ENCODE results near the gene PCBD1.

Gene PCBD1

DNA sequence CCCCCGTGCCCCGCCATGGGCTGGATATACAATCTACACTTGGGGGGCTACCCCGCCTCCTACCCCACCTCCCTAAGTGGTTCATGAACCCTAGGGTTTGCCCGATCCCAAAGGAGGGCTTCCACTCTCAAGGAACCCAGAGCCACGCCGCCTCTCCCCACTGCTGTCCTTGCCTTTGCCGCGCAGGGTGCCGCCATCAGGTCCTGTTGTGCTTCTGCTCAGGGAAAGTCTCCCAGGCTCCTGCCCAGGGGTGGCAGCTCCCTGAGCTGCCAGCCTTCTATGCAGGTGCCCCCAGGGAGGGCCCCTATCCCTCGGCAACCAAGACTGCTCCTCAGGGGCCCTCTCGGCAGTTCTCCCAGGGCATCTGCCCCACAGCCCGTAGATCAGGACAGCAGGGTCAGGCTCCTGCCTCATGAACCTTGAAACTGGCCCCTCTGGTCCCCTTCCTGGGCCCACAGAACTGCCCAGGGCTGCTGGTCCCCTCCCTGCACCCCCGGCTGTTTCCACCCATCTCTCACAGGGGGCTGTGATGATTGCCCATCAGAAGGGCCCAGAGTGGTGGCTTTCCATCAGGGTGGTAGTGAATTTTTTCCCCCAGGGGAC lies 13.0 kb upstream of the PCBD1 start:
- no peak for DNase-seq (ENCODE audit: low spot score)

DNA sequence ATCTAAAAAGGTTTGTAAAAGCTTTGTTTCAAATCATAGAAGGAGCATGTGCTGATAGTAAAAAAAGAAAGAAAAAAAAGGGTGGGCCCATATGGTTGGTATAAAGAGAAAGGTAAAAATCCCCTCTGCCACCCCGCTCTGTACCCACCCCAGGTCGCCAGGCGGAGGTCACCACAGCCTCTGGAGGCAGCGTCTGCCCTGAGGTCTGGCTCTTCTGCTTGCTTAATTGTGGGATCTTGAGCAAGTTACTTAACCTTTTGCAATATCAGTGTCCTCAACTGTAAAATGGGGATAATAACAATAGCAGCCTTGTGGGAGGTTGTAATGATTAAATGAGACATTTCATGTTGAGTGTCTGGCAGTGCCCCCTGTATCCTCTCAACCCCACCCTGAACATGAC lies 10.7 kb upstream of the PCBD1 start:
- no peak for DNase-seq (ENCODE audit: low spot score)

DNA sequence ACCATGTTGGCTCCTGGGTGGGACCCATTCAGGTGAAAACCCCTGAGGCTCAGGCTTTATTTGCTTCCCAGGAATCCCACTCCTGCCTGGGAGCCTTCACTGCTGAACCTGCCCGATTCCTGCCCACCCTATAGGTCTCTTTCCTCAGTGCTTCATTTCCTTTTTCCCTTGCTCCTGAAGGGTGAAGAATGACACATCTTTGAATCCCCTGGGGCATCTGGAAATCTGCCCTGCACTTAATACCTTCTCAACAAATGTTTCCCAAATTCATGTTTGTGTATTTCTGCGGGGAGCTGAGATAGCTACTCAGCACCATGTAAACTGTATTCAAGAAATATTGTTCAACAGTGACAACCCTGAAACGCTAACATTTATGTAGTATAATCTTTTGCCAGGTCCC lies 10.3 kb upstream of the PCBD1 start:
- DNase-seq (ENCODE audit: low spot score) = no peak

DNA sequence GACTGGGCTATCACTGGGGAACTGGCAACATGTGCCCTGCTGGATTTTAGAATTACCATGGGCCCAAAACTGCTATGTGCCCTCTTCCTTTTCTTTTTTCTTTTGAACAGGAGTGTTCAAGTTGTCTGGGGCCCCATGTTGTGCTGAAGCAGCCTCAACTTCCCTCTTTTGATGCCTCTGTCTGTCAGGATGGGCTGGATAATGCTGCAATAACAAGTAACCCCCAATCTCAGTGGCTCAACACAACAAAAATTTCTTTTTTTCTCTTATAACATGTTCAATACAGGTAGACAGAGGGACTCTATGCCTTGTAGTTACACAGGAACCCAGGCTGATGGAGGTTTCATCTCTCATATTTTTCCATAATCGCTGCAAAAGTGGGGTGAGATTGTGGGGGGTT lies 8.2 kb upstream of the PCBD1 start:
- no peak for DNase-seq (ENCODE audit: low spot score)

DNA sequence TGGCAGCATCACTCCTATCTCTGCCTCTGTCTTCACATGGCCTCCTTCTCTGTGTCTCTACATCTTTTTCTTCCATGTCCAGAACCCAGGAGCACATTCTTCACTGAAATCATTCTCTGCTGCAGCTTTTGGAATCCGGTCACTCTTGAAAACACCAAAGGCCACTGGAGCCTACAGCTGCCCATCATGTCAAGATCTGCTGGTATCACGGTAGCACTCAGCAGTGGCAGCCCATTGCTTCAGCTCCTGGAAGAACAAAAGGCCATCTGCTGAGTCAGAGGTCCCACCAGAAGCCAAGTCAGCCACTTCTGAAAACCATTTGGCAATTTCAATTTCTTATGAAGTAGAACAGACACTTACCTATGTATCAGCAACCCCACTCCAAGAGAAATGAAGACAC lies 6.1 kb upstream of the PCBD1 start:
- DNase-seq (ENCODE audit: low spot score) = no peak

DNA sequence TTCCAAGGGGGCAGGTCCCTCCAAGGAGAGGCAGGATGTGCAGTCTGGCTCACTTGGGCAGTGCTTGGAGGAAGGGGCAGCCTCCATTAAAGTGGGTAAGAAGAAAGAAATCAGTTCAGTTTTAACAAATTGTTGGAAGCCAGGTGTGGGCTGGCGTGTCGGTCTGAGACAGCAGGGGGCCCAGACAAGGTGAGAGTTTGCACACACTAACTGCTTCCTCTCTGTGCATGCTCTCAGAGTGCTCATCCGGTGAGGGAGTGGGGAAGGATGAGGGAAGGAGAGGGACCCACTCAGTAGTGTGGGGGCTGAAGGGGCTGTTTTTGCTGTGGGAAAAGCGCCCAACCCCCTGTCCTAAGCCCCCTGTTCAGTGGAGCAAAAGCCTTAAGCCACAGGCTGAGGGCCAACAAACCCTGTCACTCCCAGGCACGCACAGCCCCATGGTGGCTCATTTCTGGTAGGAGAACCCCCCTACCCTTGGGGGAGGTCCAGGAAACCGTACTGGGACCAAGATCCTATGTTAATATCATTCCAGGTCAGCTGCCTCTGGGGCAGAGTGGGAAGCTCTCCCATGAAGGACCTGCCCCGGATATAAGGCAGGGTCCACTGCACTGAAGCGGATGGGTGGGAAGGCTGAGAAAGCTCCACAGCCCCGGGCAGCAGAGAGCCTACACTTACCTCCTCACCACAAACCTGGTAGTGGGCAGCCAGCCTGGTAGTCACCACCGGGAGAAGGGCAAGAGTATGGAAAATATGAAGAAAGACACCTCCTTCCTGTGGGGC lies 5.1 kb upstream of the PCBD1 start:
- DNase-seq (ENCODE audit: low spot score) = no peak

DNA sequence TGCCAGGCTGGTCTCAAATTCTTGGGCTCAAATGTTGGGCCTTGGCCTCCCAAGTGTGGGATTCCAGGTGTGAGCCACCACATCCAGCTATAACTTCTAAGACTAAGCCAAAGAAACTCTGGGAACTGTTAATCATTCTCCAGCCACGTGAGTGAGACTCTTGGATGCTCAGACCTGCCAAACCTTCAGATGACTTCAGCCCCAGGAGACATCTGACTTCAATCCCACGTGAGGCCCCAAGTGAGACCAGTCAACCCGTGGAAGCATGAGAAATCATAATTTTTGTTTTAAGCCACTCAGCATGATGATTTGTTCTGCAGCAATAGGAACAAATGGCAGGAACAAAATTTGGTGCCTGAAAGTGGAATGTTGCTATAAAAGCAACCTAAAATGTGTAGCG lies 4.3 kb upstream of the PCBD1 start:
- DNase-seq (ENCODE audit: low spot score) = no peak

DNA sequence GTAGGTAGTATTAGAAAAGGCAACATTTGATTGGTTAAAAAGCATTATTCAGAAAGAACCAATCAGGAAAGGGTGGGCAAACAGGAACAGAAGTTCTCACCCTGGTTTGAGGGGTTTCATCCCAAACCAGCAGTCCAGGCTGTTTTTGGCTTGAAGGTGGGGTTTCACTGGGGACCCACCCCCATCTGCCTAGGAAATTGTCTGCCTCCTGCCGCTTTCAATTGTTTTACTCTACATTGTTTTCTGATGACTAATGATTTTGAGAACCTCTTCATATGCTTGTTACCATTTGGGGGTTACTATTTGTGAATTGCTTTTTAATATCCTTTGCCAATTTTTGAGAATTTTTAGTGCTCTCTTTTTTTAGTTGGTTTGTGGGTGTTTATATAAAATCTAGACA lies 3.3 kb upstream of the PCBD1 start:
- peak; percentile 23 for DNase-seq (ENCODE audit: low spot score)

DNA sequence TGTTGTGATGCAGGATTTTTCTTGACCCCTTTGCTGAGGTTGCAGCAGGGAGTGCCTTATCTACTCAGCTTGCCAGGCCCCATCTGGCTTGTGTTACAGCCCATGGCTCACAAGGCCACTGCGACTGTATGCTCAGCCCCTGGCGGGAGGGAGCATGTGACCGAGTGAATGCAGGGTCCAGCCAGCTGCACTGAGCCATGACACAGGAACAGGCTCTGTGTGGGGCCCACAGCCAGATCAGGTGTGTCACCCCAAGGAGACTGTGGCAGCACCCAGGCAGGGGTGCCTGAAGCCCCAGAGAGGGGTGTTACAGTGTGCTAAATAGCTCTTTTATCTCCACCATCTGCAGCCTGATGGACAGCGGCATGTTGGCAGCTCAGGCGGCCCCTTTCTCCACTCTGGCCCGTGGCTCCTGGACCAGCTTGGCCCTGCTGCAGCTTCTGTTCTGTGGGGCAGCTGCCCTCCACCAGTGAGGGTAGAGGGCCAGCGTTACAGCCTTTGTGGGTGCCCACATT lies 2.6 kb upstream of the PCBD1 start:
- DNase-seq (ENCODE audit: low spot score) = no peak

DNA sequence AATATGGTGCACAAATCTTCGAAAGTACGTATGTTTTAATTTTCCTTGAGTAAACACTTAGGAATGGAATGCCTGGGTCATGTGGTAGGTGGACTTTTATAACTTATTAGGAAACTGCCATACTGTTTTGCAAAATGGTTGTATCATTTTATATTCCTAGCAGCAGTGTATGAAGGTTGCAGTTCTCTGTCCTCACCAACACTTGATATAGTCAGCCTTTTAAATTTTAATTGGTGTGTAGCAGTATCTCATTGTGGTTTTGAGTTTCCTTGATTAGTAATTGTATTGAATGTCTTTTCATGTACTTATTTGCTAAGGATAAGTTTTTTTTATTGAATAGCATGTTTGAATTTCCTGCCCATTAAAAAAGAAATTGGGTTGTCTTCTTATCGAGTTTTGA lies 926 bp upstream of the PCBD1 start:
- no peak for DNase-seq (ENCODE audit: low spot score)

DNA sequence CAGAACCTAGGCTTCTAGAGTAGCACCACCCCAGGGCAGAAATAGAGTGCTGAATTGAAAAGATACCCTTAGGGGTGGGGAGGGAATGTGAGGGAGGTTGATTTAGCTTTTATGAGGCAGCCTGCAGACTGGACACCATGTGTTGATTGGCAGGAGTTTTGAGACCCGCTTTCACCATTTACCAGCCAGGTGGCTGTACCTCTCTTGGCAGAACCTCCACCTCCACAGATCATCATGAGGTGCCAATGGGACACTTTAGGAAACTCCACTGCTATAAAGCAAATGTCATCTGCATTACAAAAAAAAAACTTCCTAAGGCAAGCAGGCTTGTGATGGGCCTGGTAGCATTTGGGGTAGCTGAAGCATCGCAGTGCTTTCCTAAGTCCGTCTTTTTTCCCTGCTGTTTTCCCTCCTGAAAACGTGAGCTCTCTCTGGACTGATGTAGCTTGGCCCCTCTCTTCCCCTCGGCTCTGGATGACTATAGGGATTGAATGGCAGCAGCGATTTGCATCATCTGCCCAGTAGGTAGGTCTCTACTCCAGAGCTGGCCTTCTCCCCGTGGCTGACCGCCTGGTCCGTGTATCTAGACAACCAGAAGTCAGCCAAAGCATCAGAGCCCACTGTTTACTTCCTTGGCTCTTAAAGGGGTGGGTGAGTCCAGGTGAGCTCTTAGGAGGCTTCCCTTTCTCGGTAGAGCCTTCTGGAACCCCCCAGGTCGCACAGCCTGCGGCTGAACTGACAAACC lies 1.3 kb downstream of the PCBD1 start:
- no peak for DNase-seq (ENCODE audit: low spot score)

DNA sequence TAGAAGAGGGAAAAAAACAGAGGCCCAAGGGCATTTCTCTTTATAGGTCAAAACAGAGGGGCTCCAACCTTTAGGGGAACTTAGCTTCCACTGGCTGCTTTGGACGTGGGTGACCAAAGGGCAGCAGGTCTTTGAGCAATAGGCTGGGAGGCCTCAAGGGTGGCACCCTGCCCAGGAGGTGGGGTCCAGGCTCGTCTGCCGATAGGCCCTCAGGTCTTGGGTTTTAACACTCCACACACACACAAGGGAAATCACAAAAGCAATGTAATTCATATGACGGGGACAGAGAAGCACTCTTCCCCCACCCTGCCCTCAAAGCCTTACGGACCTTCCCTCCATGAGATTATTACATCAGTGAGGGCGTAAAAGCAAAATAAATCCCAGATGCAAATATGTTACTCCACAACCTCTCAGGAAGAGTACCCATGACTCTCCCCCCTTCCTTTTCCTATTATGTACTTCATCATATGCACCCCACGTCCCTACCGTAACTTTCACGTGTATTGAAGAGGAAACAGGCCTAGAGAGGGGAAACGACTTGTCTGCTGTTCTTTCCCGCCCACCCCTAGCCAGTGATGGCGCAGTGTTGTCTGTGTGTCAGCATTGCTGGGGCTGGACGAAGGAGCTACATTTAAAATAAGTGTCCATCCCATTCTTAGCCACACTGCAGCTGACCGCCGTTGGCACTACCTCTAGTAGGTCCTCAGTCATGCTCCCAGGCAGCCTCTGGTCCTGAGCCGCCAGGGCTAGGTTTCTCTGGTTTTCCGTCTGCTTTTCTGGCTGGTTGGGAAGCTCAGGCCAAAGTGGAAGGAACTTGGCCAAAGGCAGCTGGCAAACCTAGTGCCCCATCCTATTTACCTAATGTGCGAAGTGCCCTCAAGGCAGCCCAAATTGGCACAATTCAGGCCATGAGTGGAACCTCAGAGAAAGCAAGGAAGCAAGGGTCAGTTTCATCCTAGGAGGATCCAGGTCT lies 2.1 kb downstream of the PCBD1 start:
- peak; percentile 8 for DNase-seq (ENCODE audit: low spot score)

DNA sequence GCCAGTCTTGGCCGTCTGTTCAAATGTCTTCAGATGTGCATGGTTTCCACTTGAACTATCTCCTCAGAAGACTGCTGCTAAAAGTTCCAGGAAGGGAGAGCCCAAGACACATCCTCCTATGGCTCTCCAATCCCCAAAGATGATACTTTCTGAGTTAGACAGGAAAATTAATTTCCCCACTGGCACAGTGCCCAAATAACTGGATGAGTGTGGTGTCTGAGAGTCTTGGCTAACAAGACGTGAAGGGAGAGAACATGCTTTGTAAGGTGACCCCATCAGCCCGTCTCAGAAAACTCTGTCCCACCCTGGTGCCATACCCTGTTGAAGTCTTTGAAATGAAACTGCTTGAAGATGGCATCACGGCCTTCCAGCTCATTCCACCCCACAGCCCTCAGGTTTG lies 2.9 kb downstream of the PCBD1 start:
- DNase-seq (ENCODE audit: low spot score) = peak; percentile 19

DNA sequence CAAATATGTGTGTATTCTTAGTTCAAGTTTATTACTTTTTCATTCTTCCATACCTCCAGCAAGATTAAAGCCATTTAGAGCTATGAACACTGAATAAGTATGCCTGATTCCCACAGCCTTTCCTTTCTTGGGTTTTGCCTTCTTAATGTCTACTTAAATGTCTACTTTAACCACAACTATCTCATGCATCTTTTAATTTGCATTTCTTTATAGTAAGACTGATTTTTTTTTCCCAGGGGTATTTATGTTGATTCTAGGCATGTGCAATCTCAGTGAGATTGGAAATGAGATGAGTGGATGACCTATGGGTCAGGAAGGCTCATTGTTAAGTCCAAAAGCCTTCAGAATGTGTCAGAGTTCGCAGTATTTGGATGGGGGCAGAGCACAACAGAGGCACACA lies 3.6 kb downstream of the PCBD1 start:
- DNase-seq (ENCODE audit: low spot score) = peak; percentile 30

DNA sequence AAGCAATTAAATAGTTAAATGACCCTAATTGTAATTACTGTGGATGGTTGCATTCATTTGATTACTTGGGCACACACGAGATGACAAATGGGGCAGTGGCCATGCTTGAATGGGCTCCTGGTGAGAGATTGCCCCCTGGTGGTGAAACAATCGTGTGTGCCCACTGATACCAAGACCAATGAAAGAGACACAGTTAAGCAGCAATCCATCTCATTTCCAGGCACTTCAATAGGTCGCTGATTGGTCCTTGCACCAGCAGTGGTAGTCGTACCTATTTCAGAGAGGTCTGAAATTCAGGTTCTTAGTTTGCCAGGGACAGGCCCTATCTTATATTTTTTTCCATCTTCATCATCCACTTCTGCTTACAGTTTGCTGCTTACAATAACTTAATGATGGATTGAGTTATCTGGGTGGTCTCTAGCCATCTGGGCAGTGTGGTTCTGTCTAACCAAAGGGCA lies 8.3 kb downstream of the PCBD1 start:
- peak; percentile 74 for DNase-seq (ENCODE audit: low spot score)

DNA sequence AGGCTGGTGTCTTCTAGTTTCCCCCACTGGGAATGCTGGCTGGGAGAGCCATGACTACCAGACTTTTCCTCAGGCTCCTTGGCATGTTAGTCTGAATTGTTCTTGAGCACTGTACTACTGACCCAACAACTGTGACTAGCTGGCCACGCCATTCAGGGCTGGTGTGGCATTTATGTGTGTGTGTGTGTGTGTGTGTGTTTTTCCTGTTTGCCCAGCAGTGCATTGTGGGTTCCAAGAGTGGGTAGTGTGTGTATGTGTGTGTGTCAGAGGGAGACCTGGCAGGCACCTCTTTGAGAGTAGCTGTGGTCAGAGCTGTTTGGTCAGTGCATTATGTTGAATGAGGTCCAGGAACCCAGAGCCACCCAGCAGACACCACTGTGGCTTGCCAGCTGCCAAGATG lies 9.2 kb downstream of the PCBD1 start:
- no peak for DNase-seq (ENCODE audit: low spot score)

DNA sequence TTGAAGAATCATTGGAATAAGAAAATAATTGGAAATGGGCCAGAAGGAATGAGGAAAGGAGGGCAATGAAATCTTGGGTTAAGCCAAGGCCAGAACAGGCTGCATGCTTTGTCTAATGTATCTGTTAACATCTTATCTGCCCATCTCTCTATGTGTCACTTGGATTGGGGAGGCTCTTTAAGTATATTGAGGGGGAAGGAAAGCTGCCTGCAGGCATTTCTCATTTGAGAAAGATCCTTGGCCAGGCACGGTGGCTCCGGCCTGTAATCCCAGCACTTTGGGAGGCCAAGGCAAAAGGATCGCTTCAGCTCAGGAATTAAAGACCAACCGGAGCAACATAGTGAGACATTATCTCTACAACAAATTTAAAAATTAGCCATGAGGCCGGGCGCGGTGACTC lies 14.3 kb downstream of the PCBD1 start:
- no peak for DNase-seq (ENCODE audit: low spot score)

DNA sequence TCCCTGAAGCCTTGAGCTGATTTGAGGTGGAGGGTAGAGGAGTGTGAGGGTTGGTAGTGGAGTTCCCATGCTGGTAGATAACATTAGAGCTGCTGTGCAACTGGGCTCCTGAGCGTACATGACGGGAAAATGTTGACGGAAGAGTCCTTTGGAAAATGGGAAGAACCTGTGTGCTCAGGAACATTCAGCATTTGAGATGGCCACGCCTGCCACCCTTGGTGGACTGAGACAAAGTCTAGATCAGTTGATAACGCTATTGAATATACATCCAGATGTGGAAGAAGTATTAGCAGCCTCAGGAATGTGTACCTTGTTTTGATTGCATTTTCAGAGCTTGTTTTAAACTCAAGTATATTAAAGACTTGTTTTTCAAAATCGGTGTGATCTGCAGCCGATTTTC lies 16.1 kb downstream of the PCBD1 start:
- no peak for DNase-seq (ENCODE audit: low spot score)

DNA sequence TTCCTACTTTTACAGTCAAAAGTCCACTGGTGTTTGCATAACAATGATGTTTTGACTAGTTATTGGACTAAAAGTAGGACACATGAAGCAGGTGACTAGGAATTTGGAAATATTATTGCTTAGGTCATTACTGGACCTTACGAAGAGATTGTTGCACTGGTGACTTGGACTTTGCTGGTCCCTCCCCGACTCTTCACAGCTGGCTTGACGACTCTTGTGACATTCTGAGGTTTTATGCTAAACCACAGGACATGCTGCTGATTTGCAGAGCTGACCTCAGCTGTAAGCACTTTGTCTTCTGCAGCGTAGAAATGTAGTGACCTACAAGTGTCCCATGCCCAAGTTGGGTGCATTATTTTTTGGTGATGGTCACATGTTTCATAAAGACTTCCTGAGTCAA lies 21.9 kb downstream of the PCBD1 start:
- no peak for DNase-seq (ENCODE audit: low spot score)

DNA sequence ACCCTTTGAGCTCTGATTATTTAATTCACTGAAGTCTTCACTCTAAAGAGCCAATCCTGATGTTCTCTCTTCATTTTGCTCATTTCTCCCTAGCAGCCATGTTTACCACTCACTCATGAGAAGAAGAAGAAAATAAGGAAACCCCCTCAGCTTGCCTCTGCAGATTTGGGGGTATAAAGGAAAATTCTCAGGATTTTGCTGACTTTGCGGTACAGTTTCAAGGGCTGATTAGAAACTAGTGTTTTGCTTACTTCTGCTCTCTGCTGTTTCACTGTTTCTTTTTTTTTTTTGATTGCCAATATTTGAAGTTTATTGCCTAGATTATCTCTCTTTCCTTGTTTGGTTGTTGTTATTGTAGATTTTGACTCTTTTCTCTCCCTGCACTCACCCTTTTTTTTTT lies 23.4 kb downstream of the PCBD1 start:
- DNase-seq (ENCODE audit: low spot score) = no peak

DNA sequence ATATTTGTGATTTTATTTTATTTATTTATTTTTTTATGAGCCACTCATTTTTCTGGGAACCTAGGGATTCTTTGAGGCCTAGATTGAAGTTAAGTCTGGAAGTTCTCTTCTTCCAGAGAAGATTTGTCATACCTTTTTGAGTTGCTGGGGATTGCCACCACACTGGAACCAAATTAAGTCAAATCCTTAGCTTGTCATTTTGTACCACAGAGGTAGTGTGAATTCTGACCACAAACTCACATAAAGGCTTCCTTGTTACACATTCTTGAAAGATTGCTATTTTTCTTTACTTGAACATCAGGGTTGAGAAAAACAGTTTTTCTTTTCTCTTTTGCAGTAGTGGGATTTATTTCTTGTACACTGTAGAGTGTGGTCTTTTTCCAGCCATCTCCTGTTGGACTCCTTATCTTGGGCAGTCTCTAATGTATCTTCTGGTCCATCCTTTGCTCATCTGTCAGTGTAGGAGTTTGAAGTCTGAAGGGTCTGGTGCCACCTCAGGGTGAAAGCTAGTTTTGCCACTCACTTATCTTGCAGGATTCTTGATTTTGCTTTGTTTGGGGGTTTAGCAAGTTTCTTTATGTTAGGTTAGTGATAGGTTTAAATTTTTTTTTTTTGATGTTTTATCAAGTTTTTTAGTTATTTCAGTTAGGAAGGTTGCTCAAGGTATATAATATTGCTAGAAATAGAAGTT lies 24.8 kb downstream of the PCBD1 start:
- DNase-seq (ENCODE audit: low spot score) = no peak

Data from kidney capillary endothelial cell (primary cell).